ENCODE results near the gene JAZF1.

The JAZF1 gene

DNA sequence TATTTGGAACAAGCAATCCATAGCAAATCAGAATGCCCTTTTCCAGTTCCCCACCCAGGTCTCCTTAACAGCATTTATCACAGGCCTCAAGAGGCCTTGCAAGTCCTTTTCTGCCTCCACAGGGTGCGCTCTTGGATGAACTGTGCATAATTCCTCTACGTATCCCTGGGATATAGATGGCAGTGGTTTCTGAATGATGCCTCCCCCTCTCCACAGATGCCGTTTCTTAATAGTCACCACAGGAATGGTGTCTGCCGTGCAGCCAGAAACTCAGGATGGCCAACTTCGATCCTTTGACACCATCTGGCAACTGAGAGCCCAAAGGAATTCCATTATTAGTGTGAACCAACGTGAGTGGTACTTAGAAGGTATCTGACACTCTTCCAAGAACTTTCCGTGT is 43.1 kb downstream of the JAZF1 start:
- H3K4me3 ChIP-seq (ENCODE audit: low read length) = no peak overlapping the region
- TF ChIP-seq, protein P1, sequence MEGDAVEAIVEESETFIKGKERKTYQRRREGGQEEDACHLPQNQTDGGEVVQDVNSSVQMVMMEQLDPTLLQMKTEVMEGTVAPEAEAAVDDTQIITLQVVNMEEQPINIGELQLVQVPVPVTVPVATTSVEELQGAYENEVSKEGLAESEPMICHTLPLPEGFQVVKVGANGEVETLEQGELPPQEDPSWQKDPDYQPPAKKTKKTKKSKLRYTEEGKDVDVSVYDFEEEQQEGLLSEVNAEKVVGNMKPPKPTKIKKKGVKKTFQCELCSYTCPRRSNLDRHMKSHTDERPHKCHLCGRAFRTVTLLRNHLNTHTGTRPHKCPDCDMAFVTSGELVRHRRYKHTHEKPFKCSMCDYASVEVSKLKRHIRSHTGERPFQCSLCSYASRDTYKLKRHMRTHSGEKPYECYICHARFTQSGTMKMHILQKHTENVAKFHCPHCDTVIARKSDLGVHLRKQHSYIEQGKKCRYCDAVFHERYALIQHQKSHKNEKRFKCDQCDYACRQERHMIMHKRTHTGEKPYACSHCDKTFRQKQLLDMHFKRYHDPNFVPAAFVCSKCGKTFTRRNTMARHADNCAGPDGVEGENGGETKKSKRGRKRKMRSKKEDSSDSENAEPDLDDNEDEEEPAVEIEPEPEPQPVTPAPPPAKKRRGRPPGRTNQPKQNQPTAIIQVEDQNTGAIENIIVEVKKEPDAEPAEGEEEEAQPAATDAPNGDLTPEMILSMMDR (conservative IDR thresholded peaks at IDR 0.05; ENCODE audit: low read length) = no peak
- DNase-seq (ENCODE audit: low read depth) = peak; percentile 40

DNA sequence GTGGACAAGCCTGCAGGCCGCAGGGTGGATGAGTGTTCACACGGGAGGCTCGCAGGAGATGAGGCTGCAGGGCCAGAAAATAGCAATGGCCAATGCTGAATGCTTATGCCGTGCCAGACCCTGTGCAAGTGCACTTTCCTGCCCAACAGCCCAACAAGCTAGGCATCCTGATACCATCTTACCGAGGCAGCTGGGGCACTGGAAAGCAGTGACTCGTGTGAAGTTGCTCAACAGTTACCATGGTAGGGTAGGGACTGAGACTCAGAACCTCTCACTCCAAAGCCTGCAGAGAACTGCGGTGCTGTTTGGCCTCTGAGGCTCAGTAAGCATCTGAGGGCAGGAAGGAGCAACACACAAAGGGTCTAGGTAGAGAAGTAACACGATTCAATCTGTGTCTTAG is 43.7 kb downstream of the JAZF1 start:
- no peak overlapping the region for H3K4me3 ChIP-seq (ENCODE audit: low read length)
- no peak for DNase-seq (ENCODE audit: low read depth)
- TF ChIP-seq, protein P1 (conservative IDR thresholded peaks at IDR 0.05; ENCODE audit: low read length) = no peak

DNA sequence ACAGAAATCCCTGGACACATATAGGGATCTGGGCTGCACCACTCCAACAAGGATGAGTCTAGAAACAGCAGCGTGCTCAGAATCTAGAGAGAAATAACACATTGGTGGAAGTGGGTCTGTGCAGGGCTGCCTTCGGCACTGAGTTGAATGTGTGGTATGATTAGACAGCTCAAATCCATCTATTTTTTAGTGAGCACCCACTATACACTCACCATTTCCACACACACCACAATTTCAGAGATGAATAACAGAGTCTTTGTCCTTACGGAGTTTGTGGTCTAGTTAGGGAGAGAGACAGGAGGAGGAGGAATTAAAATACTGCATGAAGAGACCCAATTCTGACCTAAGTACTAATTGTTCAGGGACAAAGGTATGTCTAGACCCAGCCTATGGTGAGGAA is 44.2 kb downstream of the JAZF1 start:
- TF ChIP-seq, protein P1 (conservative IDR thresholded peaks at IDR 0.05; ENCODE audit: low read length) = no peak
- no peak overlapping the region for H3K4me3 ChIP-seq (ENCODE audit: low read length)
- DNase-seq (ENCODE audit: low read depth) = no peak

DNA sequence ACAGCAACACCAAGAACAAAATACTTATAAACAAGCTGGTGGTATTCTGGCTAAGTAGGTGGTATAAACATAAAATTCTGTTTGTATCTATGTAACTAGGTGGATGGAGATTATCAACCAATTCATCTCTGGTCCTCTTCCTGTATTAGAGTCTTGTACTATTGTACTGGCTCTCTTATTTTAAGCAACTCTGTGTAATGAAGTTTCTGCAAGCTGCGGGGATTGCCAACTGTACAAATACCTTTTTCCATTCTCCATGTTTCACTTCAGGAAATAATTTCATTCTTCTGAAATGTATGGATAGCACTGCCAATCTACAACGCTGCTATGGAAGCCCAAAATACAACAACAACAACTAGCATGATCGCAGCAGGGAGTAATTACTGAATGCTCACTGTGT is 44.8 kb downstream of the JAZF1 start:
- TF ChIP-seq, protein P1 (conservative IDR thresholded peaks at IDR 0.05; ENCODE audit: low read length) = no peak
- DNase-seq (ENCODE audit: low read depth) = no peak
- no peak overlapping the region for H3K4me3 ChIP-seq (ENCODE audit: low read length)

DNA sequence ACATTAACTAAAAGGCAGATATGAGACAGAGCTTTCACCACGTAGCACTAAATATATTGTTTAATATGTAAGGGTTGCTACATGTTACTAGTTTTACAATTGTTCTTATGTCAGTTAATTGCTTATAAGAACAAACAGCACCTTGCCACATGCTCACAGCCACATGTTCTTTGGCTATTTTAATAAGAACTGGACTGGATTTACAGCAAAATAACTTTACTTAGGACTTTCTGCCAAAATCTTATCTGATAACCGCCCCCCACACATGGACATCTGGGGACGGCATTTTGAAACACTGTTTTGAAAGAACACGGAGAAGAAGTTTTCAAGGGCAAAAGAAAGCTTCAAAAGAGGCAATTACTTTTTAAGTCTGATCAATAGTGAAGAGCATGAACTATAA is 45.3 kb downstream of the JAZF1 start:
- H3K4me3 ChIP-seq (ENCODE audit: low read length) = no peak overlapping the region
- DNase-seq (ENCODE audit: low read depth) = no peak
- TF ChIP-seq, protein P1 (conservative IDR thresholded peaks at IDR 0.05; ENCODE audit: low read length) = no peak

DNA sequence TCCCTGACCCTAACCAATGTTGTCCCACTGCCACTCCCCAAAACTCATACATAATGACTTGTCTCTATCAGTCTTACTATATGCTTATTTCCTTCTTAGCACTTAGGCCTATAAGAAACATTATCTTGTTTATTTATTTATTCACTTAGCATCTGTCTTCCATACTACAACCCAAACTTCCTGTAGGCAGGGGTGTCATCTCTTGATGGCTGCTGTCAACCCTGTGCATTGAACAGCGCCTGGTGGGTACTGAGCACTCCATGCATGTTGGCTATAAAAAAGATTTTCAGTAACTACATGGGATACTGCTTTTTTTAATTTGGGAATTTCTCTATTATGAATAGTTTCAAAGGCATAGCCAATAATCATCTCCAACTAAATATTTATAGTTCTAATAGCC is 46.7 kb downstream of the JAZF1 start:
- H3K4me3 ChIP-seq (ENCODE audit: low read length) = no peak overlapping the region
- TF ChIP-seq, protein P1 (conservative IDR thresholded peaks at IDR 0.05; ENCODE audit: low read length) = no peak
- no peak for DNase-seq (ENCODE audit: low read depth)

DNA sequence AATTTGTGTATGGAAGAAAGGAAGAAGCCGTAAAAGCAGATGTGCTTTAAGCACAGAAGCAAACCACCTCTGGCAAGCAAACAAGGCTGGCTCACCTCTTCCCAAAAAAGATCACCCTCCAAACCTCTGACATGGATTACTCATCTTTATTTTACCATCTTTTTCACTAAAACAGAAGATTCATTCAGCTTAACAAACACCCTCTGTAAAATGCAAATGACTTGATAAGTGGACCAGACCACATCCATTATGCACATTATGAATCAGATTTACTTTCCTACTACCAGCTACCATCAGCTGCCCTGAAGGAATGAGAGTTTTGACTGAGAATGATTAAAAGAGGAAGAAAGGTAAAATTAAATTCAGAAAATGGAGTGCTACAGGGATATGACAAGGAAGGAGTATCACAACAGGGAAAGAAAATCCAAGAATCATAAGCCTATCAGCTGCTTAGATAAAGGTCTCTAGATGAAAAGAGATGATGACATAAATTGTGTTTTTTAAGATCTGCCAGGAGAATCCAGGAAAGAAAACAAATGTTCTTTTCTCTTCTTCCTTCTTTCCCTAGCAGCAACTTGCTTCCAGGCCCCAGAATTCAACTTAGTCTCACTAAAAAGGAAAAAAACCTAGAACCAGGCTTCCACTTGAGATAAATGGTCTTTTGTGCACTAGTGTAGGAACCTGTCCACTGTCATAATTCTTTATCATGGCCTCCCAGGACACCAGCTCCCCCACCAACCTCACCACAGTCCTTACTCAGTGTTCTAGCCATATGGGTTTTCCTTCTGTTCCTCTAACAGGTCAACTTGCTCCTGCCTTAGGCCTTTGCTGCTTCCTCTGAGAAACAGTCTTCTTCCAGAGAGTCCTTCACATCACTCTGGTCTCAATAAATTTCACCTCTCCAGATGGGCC is 47.4 kb downstream of the JAZF1 start:
- TF ChIP-seq, protein P1 (conservative IDR thresholded peaks at IDR 0.05; ENCODE audit: low read length) = no peak
- no peak overlapping the region for H3K4me3 ChIP-seq (ENCODE audit: low read length)
- no peak for DNase-seq (ENCODE audit: low read depth)
